DOHH2 (cell line): ENCODE results near the gene TEX264.

Experiments used
- H3F3A ChIP-seq: fragments of 200-600 bp; sonication (generic), shearing (Covaris generic); 2 replicates; pipeline ENCODE4 v1.6.0; 2016; ENCODE audit warnings: antibody characterized with exemption, mild to moderate bottlenecking; ENCODE audit not compliant: control insufficient read depth, insufficient read depth
- H3K27ac ChIP-seq: fragments of 200-600 bp; sonication (generic); 2 replicates; pipeline ENCODE4 v1.5.1; 2014; ENCODE audit warnings: low read depth, mild to moderate bottlenecking, low read length, moderate library complexity
- H3K27me3 ChIP-seq: fragments of 200-600 bp; sonication (generic); 2 replicates; pipeline ENCODE4 v1.6.1; 2014; ENCODE audit warnings: mild to moderate bottlenecking, low read length, mixed read lengths; ENCODE audit not compliant: control insufficient read depth
- H3K36me3 ChIP-seq: fragments of 200-600 bp; sonication (generic); 2 replicates; pipeline ENCODE4 v1.6.1; 2014; ENCODE audit warnings: mild to moderate bottlenecking, low read length, moderate library complexity, mixed read lengths; ENCODE audit not compliant: control insufficient read depth
- H3K4me1 ChIP-seq: fragments of 200-600 bp; sonication (generic); 2 replicates; pipeline ENCODE4 v1.6.1; 2014; ENCODE audit warnings: mild to moderate bottlenecking, low read length, mixed read lengths; ENCODE audit not compliant: control insufficient read depth
- H3K4me2 ChIP-seq: fragments of 200-600 bp; sonication (generic); 2 replicates; pipeline ENCODE4 v1.6.0; 2014; ENCODE audit warnings: mild to moderate bottlenecking, low read length, moderate library complexity
- H3K4me3 ChIP-seq: fragments of 200-600 bp; sonication (generic); 2 replicates; pipeline ENCODE4 v1.5.1; 2014; ENCODE audit warnings: mild to moderate bottlenecking, low read length, mixed read lengths
- H3K79me2 ChIP-seq: fragments of 200-600 bp; sonication (generic); 2 replicates; pipeline ENCODE4 v1.6.1; 2014; ENCODE audit warnings: mild to moderate bottlenecking, low read length, mixed read lengths; ENCODE audit not compliant: control insufficient read depth
- H3K9me2 ChIP-seq: fragments of 200-600 bp; sonication (generic); replicated peaks from 2 replicates; pipeline ENCODE4 v1.6.1; 2014; ENCODE audit warnings: mild to moderate bottlenecking, low read length, mixed read lengths; ENCODE audit not compliant: control insufficient read depth
- H3K9me3 ChIP-seq: fragments of 200-600 bp; sonication (generic); 2 replicates; pipeline ENCODE4 v1.6.1; 2014; ENCODE audit warnings: antibody characterized with exemption, low read length, mixed read lengths; ENCODE audit not compliant: control insufficient read depth, insufficient read depth
- H4K20me1 ChIP-seq: fragments of 200-600 bp; sonication (generic); 2 replicates; pipeline ENCODE4 v1.6.0; 2014; ENCODE audit warnings: low read depth, mild to moderate bottlenecking, antibody characterized with exemption, low read length, moderate library complexity; ENCODE audit not compliant: control insufficient read depth, insufficient read depth
- EZH2phosphoT487 ChIP-seq: fragments of 200-600 bp; sonication (generic); IDR thresholded peaks from 2 replicates; pipeline ENCODE4 v1.6.1; 2017; ENCODE audit warnings: borderline replicate concordance, mild to moderate bottlenecking, antibody characterized with exemption, low read length, moderate library complexity, mixed read lengths
- TF ChIP-seq, protein P1 (sequence below): fragments of 200-600 bp; sonication (generic); IDR thresholded peaks from one replicate; pipeline ENCODE4 v1.5.1; 2014; ENCODE audit warnings: antibody characterized with exemption, mild to moderate bottlenecking, low read depth, low read length; ENCODE audit not compliant: poor library complexity, severe bottlenecking

Gene TEX264

DNA sequence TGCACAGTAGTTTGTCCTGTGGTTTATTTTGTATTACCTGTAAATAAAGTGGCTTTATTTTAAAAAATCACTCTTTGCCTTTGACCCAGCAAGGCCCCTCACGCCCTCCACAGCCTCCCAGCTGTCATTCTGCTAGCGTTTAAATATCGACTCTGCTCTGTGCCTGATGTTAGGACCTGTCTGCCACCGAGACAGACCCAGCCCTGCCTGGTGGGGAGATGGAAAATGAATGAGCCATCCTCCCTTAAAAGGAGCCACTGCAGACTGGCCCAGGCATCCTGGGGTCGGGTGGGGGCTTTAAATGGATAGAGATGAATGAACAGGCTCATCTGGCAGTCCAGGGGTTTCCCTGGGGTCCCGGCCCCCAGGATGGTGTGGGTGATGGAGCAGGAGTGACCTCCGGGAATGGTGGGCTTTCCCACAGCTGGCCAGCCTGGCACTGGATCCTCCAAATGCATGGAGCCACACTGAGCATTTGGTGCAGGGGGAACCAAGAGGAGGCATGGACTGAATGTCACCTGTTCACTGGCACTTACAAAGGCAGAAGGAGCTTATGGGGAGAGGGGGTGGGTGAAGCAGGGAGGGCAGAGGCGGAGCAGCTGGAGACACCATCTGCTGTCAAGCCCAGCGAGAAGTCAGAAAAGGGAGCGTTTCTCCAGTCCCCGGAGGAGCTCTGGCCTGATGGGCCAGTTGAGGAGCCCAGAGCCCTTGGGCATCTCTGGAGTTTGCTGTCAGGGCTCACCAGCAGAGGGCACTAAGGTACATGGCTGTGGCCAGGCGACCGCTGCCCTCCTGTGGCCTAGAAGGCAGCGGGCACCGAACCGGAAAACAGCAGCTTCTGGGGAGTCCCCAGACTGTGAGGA is 47.7 kb downstream of the TEX264 start:
- Histone ChIP-seq H3K27ac (no peak overlapping the region), H3K4me3 (no peak overlapping the region), H3K27me3 (no peaks in the 10 kb centered on the region), H3K4me2 (no peak overlapping the region), H3K79me2 (no peaks in the 10 kb centered on the region), H3K9me2 (no peaks in the 10 kb centered on the region), H3K36me3 (no peaks in the 10 kb centered on the region), H4K20me1 (no peaks in the 10 kb centered on the region), H3K4me1 (peaks cover 48% of the 10 kb centered on the region), H3K9me3 (no peaks in the 10 kb centered on the region), H3F3A (peaks cover 5% of the 10 kb centered on the region; the same call in 1 of the 2 replicates)
- TF ChIP-seq, protein P1, sequence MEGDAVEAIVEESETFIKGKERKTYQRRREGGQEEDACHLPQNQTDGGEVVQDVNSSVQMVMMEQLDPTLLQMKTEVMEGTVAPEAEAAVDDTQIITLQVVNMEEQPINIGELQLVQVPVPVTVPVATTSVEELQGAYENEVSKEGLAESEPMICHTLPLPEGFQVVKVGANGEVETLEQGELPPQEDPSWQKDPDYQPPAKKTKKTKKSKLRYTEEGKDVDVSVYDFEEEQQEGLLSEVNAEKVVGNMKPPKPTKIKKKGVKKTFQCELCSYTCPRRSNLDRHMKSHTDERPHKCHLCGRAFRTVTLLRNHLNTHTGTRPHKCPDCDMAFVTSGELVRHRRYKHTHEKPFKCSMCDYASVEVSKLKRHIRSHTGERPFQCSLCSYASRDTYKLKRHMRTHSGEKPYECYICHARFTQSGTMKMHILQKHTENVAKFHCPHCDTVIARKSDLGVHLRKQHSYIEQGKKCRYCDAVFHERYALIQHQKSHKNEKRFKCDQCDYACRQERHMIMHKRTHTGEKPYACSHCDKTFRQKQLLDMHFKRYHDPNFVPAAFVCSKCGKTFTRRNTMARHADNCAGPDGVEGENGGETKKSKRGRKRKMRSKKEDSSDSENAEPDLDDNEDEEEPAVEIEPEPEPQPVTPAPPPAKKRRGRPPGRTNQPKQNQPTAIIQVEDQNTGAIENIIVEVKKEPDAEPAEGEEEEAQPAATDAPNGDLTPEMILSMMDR: peak; percentile 85
- TF ChIP-seq EZH2phosphoT487: no peak

DNA sequence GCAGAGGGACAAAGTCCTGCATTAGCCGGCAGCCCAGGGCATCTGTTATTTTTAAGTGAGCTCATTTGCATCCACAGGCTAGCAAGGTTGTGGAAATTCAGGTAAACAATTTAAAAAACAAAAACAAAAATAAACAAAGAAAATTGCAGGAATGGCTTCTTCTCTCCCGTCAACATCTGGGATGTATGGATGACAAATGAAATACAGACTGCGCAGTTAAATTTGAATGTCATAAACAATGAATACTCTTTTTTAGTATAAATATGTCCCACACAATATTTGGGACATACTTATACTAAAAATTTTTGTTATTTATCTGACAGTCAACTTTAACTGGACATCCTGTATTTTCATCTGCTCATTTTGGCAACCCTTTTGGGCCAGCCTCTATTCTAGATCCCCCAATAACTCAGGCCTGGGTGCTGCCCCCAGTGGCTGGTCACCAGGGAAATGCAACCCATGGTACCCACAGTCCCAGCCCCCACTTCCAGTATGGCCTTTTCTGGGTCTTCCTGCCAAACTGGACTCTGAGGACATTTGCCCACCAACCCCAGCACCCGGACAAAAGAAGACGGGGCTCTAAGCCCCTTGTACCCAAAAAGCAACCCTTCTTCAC is 48.5 kb downstream of the TEX264 start:
- no peak for TF ChIP-seq EZH2phosphoT487
- TF ChIP-seq, protein P1: peak; percentile 28
- H3K4me1 ChIP-seq: peaks cover 48% of the 10 kb centered on the region
- H3K27ac ChIP-seq: no peak overlapping the region
- no peaks in the 10 kb centered on the region for H4K20me1 ChIP-seq
- H3K36me3 ChIP-seq: no peaks in the 10 kb centered on the region
- no peaks in the 10 kb centered on the region for H3K9me3 ChIP-seq
- H3K4me2 ChIP-seq: no peak overlapping the region
- no peaks in the 10 kb centered on the region for H3K27me3 ChIP-seq
- H3K9me2 ChIP-seq: no peaks in the 10 kb centered on the region
- H3K4me3 ChIP-seq: no peak overlapping the region
- H3K79me2 ChIP-seq: no peaks in the 10 kb centered on the region
- peaks cover 5% of the 10 kb centered on the region; the same call in 1 of the 2 replicates for H3F3A ChIP-seq

DNA sequence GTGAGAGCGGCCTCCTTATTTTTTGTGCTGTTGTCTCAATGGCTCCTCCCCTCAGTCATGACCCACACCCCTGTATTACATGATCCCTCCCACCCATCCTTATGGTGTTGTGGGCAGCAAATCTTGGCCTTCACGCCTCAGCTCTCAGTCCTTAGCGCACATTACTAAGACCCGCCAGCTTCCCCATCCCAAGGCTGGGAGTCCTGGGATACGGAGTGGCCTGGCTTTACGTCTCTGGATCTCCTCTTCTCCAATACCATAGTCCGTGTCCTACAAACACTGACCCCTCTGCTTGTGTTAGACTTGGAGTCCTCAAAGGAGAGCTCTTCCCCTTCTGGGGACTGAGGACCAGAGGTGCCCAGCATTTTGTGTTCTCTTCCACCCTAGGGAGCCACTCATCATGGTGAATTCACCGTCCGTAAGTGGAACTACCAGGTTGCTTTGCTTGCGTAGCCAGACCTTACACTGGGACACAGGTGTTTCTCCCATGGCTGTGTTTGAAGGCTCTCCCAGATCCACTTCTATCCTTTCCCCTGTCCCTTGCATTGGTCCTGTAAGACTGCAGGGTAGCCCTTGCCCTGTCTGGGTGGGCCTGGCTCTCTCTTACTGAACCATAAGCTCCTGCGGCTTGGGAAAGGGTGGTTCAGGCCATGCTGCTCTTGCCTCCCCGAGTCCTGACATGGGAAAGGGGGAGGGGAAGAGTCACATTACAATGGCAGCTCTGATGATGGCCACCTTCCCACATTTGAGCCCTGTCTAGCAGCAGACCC is 49.4 kb downstream of the TEX264 start:
- Histone ChIP-seq H3K4me2 (no peak overlapping the region), H4K20me1 (no peaks in the 10 kb centered on the region), H3K9me2 (no peaks in the 10 kb centered on the region), H3K36me3 (no peaks in the 10 kb centered on the region), H3K27me3 (no peaks in the 10 kb centered on the region), H3K4me1 (peaks cover 48% of the 10 kb centered on the region), H3K9me3 (no peaks in the 10 kb centered on the region), H3F3A (peaks cover 5% of the 10 kb centered on the region; the same call in 1 of the 2 replicates), H3K27ac (no peak overlapping the region), H3K79me2 (no peaks in the 10 kb centered on the region), H3K4me3 (no peak overlapping the region)
- TF ChIP-seq, protein P1: no peak
- no peak for TF ChIP-seq EZH2phosphoT487
